ENCODE results near the gene MARCKSL1. TPM values are rescaled to one million over a fixed set of nuclear protein-coding genes. Genes with fewer than 3 reads are reported as not detected.
A peak's percentile ranks its signal among the peaks of the same experiment; 100 is the strongest.

Gene MARCKSL1
- total RNA-seq, 1 experiment from 2014 or later = 457 TPM

- Histone ChIP-seq H4K20me1 (ENCODE audit: control insufficient read depth, insufficient read depth, insufficient read length) (no peaks in the 10 kb centered on the region), H3K4me2 (ENCODE audit: insufficient read depth, insufficient read length, low read length) (no peak overlapping the region), H2AFZ (ENCODE audit: low read length) (no peak overlapping the region), H2BK15ac (ENCODE audit: low read depth, low read length) (no peak overlapping the region), H2BK5ac (ENCODE audit: insufficient read length, low read length) (no peak overlapping the region), H3K14ac (ENCODE audit: insufficient read depth, low read length) (no peak overlapping the region), H2BK12ac (ENCODE audit: insufficient read length, low read depth, low read length) (no peak overlapping the region), H2AK5ac (ENCODE audit: insufficient read length, low read length) (no peak overlapping the region), H3T11ph (ENCODE audit: low read length) (no peak overlapping the region), H3K23ac (ENCODE audit: insufficient read length, low read depth, low read length) (no peak overlapping the region), H3K23me2 (ENCODE audit: insufficient read length, low read depth, low read length, poor library complexity, severe bottlenecking) (peaks cover 12% of the 10 kb centered on the region), H3K27ac (ENCODE audit: insufficient read length, low read depth, low read length) (no peak overlapping the region), H4K5ac (ENCODE audit: insufficient read length, low read depth, low read length) (no peak overlapping the region), H3K9ac (ENCODE audit: extremely low read depth, insufficient read length, low read length) (no peak overlapping the region), H3K56ac (ENCODE audit: insufficient read length, low read depth, low read length) (no peak overlapping the region), H3K27me3 (ENCODE audit: insufficient read depth, low read length) (no peaks in the 10 kb centered on the region; the same call in 1 of the 2 replicates), H3K79me2 (ENCODE audit: insufficient read depth, low read length) (no peaks in the 10 kb centered on the region), H2BK20ac (ENCODE audit: low read depth, low read length, poor library complexity, severe bottlenecking) (no peak overlapping the region), H3K79me1 (ENCODE audit: insufficient read depth, low read depth, low read length, poor library complexity, severe bottlenecking) (no peaks in the 10 kb centered on the region), H3K18ac (ENCODE audit: insufficient read length, low read depth, low read length) (no peak overlapping the region), H3K4me1 (ENCODE audit: insufficient read depth, low read length) (no peaks in the 10 kb centered on the region), H4K91ac (ENCODE audit: insufficient read length, low read depth, low read length) (no peak overlapping the region), H4K8ac (replicated peaks; ENCODE audit: insufficient read length, low read depth, low read length) (no peak overlapping the region), H3K4ac (ENCODE audit: low read depth, low read length) (no peak overlapping the region), H3K9me3 (ENCODE audit: control insufficient read depth, low read depth, low read length) (no peaks in the 10 kb centered on the region), H2BK120ac (ENCODE audit: low read depth, low read length, poor library complexity, severe bottlenecking) (no peak overlapping the region)
- Mint-ChIP-seq H3K27ac (peak overlapping the region in 2 of 3 experiments; percentile 40 to 66; a peak in 2 of 7 replicates), H3K9me3 (no peaks in the 10 kb centered on the region), H3K4me3 (peak overlapping the region in 1 of 2 experiments; percentile 42; a peak in 2 of 5 replicates), H3K4me1 (peaks cover 8 to 12% of the 10 kb centered on the region in 2 experiments), H3K27me3 (ENCODE audit: low read depth) (peaks cover 10% of the 10 kb centered on the region), H3K36me3 (ENCODE audit: insufficient read depth in 1 of 3, low read depth in 3 of 3) (peaks cover 20 to 71% (median 62%) of the 10 kb centered on the region in 3 experiments)
- TF ChIP-seq CTCF (conservative IDR thresholded peaks at IDR 0.05) = no peak
- no peak for DNase-seq
- WGBS (ENCODE audit: extremely low coverage, insufficient read length, low lambda C conversion rate) = no CpG with 5 or more reads among the region's 6 CpGs
Observed at GRCh38 chr1:32365445-32365844, 29.4 kb upstream of the MARCKSL1 start.

Measured in H9 (cell line).